ENCODE data around the gene CARD11.

CARD11 gene

DNA sequence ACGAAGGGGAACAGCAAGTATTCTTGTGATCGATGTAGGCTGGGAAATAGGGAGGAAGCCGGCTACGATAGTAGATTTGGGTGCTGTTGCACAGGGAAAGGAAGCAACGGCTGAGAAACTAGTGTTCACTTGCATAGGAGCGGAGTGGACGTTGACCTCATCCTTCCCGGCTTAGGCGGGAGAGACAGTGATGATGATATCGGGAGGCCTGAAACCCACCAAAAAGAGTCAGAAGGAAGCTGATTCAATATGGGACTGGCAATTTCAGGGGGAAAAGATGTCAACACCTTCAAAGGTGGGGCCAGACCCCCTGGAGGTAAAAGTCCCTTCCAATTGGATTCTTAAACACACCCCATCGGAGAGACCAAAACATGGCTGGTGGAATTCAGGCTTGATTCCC is 61.3 kb downstream of the CARD11 start:
- DNase-seq (ENCODE audit: low read depth in 3 of 3): no peak

GRCh38 chr7:2981103-2981480 is 62.6 kb downstream of the CARD11 start:
- no peak for DNase-seq (ENCODE audit: low read depth in 3 of 3)

GRCh38 chr7:2980401-2981102 is 63.1 kb downstream of the CARD11 start:
- no peak for DNase-seq (ENCODE audit: low read depth in 3 of 3)

- DNase-seq (ENCODE audit: low read depth in 3 of 3): no peak
Observed at GRCh38 chr7:2979951-2980350, 63.7 kb downstream of the CARD11 start.

- no peak for DNase-seq (ENCODE audit: low read depth in 3 of 3)
Observed at GRCh38 chr7:2979201-2979631, 64.5 kb downstream of the CARD11 start.

DNA sequence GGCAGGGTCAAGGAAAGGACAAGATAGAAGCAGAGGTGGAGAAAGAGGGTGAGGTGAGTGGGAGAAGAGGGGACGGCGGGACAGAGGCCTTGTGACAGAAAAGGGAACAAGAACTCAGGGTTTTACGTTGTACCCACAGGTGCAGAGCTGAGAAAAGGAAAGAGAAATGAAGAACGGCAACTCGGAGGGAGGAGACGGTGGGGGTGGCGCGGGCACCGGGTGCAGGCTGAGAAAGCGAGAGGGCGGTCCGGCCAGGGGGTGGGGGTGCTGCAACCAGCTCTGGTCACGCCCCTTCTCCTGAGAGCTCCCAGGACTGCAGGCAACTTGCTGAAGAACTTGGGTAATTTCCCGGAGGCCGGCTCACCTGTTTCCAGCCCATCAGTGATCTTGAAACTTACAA is 65.3 kb downstream of the CARD11 start:
- peak; percentile 70 to 75 (median 72) for DNase-seq (ENCODE audit: low read depth in 3 of 3)

DNA sequence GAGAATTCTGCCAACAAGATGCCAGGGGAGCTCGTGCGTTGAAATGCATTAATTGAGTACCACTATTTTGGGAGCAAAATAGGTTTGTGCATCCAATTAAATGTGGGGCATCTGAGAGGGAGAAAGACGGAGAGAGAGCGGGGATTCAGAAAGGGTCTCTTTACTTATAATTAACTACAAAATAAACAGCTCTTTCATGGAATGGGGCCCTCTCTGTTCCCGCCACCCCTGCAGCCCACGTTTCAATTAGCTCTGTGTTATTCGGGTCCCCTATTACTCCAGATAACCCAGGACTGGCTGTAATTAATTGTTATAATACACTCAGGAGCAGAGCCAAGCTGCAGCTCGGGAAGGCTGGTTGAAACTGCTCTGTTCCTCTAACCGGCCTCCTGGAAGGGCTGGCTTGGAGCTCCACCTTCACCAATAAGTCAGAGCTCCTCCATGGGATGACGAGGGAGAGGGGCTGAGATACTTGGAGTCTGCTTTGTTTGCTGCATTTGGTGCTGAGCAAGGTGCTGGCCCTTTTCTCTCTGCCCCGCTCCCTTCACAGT is 67.8 kb downstream of the CARD11 start:
- no peak for DNase-seq (ENCODE audit: low read depth in 3 of 3)

- DNase-seq (ENCODE audit: low read depth in 3 of 3): no peak
Observed at GRCh38 chr7:2974093-2974819, 69.4 kb downstream of the CARD11 start.

- no peak for DNase-seq (ENCODE audit: low read depth in 3 of 3)
Observed at GRCh38 chr7:2972835-2973161, 70.9 kb downstream of the CARD11 start.

GRCh38 chr7:2971914-2972834 is 71.5 kb downstream of the CARD11 start:
- no peak for DNase-seq (ENCODE audit: low read depth in 3 of 3)

GRCh38 chr7:2970861-2971260 is 72.8 kb downstream of the CARD11 start:
- DNase-seq (ENCODE audit: low read depth in 3 of 3): no peak

DNA sequence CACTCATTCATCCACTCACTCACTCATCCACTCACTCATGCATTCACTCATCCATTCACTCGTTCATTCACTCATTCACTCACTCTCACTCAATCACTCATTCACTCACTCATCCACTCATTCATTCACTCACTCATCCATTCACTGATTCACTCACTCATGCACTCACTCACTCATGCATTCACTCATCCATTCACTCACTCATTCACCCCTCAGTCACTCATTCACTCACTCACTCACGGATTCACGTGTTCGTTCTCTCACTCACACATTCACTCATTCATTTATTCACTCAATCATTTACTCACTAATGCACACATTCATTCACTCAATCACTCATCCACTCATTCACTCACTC is 73.4 kb downstream of the CARD11 start:
- DNase-seq (ENCODE audit: low read depth in 3 of 3): no peak

DNA sequence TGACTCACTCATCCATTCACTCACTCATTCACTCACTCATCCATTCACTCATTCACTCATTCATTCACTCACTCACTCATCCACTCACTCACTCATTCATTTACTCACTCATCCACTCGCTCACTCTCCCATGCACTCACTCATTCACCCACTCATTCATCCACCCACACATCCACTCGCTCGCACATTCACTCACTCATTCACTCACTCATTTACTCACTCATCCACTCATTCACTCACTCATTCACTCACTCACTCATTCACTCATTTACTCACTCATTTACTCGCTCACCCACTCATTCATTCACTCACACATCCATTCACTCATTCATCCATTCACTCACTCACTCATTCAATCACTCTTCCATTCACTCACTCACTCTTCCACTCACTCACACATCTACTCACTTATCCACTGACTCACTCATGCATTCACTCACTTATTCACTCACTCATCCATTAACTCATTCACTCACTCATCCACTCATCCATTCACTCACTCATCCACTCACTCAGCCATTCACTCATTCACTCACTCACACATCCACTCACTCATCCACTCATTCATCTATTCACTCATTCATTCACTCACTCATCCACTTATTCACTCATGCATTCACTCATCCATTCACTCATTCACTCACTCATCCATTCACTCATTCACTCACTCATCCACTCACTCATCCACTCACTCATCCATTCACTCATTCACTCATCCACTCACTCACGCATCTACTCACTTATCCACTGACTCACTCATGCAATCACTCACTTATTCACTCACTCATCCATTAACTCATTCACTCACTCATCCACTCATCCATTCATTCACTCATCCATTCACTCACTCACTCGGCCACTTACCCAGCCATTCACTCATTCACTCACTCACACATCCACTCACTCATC is 74.0 kb downstream of the CARD11 start:
- DNase-seq (ENCODE audit: low read depth in 3 of 3): no peak

DNA sequence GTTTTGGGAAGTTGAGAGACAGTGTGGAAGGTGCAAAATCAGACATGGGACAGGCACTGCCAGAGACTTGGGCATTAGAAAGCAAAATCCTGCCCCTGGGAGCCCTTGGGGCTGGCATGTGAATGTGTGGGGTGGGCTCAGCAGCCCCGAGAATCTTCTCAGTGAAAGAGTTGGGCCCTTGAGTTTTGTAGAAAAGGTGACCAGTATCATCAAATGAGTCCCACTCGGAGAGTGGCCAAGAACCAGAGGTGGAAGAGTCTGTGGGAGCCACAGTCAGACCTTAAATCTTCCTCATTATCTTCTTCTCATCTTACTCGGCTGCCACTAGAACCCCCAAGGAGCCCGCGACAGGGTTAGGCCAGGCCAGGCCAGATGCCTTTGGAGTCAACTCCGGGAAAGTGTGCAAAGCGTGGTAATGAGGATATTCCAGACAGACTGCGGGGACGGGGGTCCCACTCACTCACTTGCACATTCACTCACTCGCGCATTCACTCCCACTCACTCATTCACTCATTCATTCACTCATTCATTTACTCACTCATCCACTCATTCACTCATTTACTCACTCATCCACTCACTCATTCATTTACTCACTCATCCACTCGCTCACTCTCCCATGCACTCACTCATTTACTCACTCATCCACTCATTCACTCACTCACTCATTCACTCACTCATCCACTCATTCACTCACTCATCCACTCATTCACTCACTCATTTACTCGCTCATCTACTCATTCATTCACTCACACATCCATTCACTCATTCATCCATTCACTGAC is 74.9 kb downstream of the CARD11 start:
- no peak for DNase-seq (ENCODE audit: low read depth in 3 of 3)

GRCh38 chr7:2968176-2968575 is 75.5 kb downstream of the CARD11 start:
- DNase-seq (ENCODE audit: low read depth in 3 of 3): no peak

DNA sequence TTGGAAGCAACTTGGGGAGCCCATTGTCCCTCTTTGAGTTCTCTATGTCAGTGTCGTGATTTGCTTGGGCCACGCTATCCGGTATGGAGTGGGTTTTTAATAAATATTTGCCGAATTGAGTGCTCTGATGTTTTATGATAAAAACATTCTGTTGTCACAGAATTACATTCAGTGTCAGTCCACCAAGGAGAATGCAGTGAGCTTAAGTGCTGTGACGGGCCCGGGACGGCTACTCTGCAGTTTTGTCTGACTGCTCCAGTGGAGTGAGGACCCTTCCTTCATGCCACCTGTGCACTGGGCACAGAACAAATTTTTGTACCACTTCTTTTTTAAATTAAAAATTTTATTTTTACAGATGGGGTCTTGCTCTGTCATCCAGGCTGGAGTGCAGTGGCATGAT is 76.0 kb downstream of the CARD11 start:
- DNase-seq (ENCODE audit: low read depth in 3 of 3): no peak

DNA sequence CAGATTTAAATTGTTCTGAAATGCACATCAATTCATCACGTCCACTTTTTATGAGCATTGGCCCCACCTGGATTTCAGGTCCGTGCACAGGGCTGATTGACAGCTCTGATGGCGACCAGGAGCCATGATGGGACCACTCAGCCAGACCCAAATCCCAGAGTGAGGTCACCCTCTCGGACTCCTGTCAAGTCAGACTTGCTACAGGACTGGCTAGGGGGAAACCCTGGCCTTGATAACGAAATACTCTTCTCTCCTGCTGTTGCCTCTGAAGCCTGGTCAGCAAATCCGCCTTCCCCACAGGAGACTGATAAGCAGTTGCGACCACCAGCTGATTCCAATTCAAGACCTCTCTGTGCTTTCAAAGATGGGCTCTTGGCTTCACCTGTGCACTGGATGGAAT is 76.4 kb downstream of the CARD11 start:
- DNase-seq (ENCODE audit: low read depth in 3 of 3): no peak

- no peak for DNase-seq (ENCODE audit: low read depth in 3 of 3)
Observed at GRCh38 chr7:2966466-2967078, 77.1 kb downstream of the CARD11 start.

GRCh38 chr7:2965745-2966270 is 77.9 kb downstream of the CARD11 start:
- no peak for DNase-seq (ENCODE audit: low read depth in 3 of 3)

DNA sequence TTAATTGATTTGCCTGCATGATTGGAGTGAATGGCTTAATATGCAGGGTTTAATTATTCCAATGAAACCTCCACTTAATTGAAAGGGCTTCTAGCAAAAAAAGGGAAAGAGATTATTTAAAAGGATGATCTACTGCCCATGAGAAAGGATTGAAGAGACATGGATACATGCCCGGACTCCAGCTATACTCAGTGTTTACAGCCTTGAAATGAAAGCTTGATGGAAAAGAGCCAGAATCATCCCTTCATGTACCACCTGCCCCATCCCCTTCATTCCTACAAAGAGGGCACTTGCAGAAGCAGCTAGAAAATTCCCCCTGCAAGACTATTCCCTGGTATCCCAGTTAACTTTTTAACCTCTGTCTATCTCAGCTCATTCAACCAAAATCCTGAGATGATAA is 78.4 kb downstream of the CARD11 start:
- DNase-seq (ENCODE audit: low read depth in 3 of 3): no peak
